CD4-positive, alpha-beta T cell treated with Interferon gamma for 1 hour (primary cell): ENCODE measurements around the gene MDH1B.
"Not testable (repeated sequence)": the region's sequence is repeated elsewhere in the genome, so short reads cannot be mapped to it uniquely, and the experiment has no call there.

Experiments used
- DNase-seq: peaks from one replicate; pipeline ENCODE4 v3.0.0-alpha.2; 2020

The MDH1B gene

GRCh38 chr2:206766057-206766930 is 1.2 kb upstream of the MDH1B start:
- no peak for DNase-seq

GRCh38 chr2:206764673-206765241 is 371 bp downstream of the MDH1B start:
- DNase-seq, result no peak

- no peak for DNase-seq
Observed at GRCh38 chr2:206756816-206757215, 8.3 kb downstream of the MDH1B start.

- no peak for DNase-seq
Observed at GRCh38 chr2:206740800-206741199, 24.3 kb downstream of the MDH1B start.

GRCh38 chr2:206739271-206739670 is 25.9 kb downstream of the MDH1B start:
- DNase-seq, result no peak

GRCh38 chr2:206736935-206737334 is 28.2 kb downstream of the MDH1B start:
- DNase-seq, result no peak

GRCh38 chr2:206733341-206733740 is 31.8 kb downstream of the MDH1B start:
- DNase-seq, result no peak

- no peak for DNase-seq
Observed at GRCh38 chr2:206728277-206729199, 36.6 kb downstream of the MDH1B start.

- no peak for DNase-seq
Observed at GRCh38 chr2:206727287-206727686, 37.8 kb downstream of the MDH1B start.

GRCh38 chr2:206723288-206723687 is 41.8 kb downstream of the MDH1B start:
- DNase-seq, result no peak

- no peak for DNase-seq
Observed at GRCh38 chr2:206721256-206721920, 43.7 kb downstream of the MDH1B start.

- no peak for DNase-seq
Observed at GRCh38 chr2:206718296-206718695, 46.8 kb downstream of the MDH1B start, which contains the start of gene DYTN. Gene DYTN (minus strand): TSS chr2:206718396. CDS start chr2:206718279, 117 bp downstream.

GRCh38 chr2:206716623-206717022 is 48.5 kb downstream of the MDH1B start:
- no peak for DNase-seq

- not testable (repeated sequence) for DNase-seq
Observed at GRCh38 chr2:206715183-206715582, 49.9 kb downstream of the MDH1B start.

GRCh38 chr2:206713746-206714145 is 51.4 kb downstream of the MDH1B start:
- DNase-seq, result no peak

- no peak for DNase-seq
Observed at GRCh38 chr2:206708286-206708685, 56.8 kb downstream of the MDH1B start.

GRCh38 chr2:206707164-206707701 is 57.9 kb downstream of the MDH1B start:
- no peak for DNase-seq

GRCh38 chr2:206701952-206702605 is 63.0 kb downstream of the MDH1B start:
- no peak for DNase-seq

GRCh38 chr2:206700156-206700555 is 65.0 kb downstream of the MDH1B start:
- no peak for DNase-seq

- no peak for DNase-seq
Observed at GRCh38 chr2:206698811-206699210, 66.3 kb downstream of the MDH1B start.

GRCh38 chr2:206696910-206697309 is 68.2 kb downstream of the MDH1B start:
- DNase-seq, result no peak
